Measurements from ENCODE around the gene YTHDC1. TPM values are rescaled to one million over a fixed set of nuclear protein-coding genes. Genes with fewer than 3 reads are reported as not detected.

Gene YTHDC1
- polyA plus RNA-seq, 4 donors = 123 to 189 (median 183) TPM

DNA sequence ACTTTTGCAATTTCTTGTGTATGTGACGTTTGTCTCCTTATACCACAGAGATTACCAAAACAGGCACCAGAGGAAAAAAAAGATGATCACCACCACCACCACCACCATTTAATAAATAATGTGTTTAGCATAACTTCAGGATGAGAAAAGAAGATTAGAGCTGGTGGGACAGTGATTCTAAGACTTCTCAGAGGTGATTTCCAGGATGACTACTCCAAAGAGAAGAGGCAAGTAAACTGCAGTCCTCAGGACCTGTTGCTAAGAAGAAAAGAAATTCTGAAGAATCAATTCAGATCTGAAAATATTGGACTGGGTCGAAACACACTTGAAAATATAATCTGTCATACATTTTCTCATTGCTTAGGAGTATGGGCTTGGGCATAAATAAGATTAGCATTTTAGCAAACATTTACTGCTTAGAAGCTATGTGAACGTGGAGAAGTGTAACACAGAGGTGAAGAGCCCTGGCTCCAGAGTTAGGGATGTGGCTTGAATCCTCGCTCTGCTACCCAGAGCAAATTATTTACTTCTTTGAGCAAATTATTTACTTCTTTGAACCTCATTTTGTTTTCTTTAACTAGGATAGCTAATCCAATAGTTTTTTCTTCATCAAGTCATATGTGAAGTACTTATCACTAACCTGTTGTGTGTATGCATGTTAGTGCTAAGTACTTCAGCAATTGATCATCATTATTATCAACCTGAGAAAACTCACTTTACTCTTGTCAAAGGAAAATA, 10.5 kb upstream of the YTHDC1 start:
- no peak for DNase-seq (ENCODE audit: low read depth in 4 of 4, low spot score in 3 of 4)

DNA sequence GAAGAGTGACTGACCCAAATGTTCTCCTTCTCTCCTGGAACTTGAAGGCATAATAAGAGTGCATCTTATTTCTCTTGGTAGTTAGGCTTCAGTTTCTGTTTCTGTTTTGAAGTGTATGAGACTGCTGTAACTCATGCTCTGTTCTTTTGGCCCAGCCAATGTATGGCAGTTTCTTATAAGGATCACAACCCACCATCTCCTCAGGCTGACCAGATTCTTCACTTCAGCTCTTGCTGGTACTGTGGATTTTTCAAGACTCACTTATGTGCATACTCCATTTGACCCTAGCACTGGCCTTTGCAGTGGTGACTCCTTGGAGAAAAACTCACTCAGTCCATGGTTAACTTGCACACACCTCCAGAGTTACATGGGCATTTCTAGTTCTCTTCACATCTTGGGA, 9.6 kb upstream of the YTHDC1 start:
- no peak for DNase-seq (ENCODE audit: low read depth in 4 of 4, low spot score in 3 of 4)

GRCh38 chr4:68358988-68359387, 9.1 kb upstream of the YTHDC1 start:
- no peak for DNase-seq (ENCODE audit: low read depth in 4 of 4, low spot score in 3 of 4)

GRCh38 chr4:68352791-68353190, 2.9 kb upstream of the YTHDC1 start:
- DNase-seq (ENCODE audit: low read depth in 4 of 4, low spot score in 3 of 4) = no peak

GRCh38 chr4:68349279-68349648, 626 bp downstream of the YTHDC1 start:
- no peak for DNase-seq (ENCODE audit: low read depth in 4 of 4, low spot score in 3 of 4)

DNA sequence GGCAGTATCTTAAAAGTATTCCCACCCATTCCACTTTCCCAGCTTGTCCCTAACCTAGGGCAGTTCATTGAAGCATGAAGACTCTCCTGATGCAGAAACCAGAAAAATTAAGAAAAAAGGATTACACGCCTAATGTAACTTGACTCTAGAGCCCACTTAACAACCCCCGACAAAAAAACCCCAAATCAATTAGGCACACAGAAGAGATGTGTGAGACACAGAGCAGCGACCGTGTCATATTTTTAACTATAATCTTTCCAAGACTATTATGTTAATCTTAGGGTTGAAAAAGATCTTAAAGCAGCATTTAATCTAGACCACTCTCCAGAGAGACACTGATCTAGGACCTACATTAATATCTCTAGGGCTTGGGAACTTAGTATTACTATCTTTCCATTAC, 1.3 kb downstream of the YTHDC1 start:
- no peak for DNase-seq (ENCODE audit: low read depth in 4 of 4, low spot score in 3 of 4)

GRCh38 chr4:68347845-68348244, 2.0 kb downstream of the YTHDC1 start:
- DNase-seq (ENCODE audit: low read depth in 4 of 4, low spot score in 3 of 4) = no peak

- no peak for DNase-seq (ENCODE audit: low read depth in 4 of 4, low spot score in 3 of 4)
These were observed 3.4 kb downstream of the YTHDC1 start for GRCh38 chr4:68346461-68346860.

DNA sequence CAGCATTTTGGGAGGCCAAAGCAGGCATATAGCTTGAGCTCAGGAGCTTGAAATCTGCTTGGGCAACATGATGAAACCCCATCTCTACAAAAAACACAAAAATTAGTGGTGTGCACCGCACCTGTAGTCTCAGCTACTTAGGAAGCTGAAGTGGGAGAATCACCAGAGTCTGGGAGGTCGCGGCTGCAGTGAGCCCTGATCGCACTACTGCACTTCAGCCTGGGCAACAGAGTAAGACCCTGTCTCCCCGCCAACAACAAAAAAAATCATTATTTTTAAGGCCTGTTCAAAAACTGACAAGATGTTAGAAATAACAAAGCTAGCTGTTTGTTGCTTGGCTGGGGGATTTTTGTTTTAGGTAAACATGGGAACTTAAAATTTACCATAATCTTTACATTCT, 5.1 kb downstream of the YTHDC1 start:
- no peak for DNase-seq (ENCODE audit: low read depth in 4 of 4, low spot score in 3 of 4)

DNA sequence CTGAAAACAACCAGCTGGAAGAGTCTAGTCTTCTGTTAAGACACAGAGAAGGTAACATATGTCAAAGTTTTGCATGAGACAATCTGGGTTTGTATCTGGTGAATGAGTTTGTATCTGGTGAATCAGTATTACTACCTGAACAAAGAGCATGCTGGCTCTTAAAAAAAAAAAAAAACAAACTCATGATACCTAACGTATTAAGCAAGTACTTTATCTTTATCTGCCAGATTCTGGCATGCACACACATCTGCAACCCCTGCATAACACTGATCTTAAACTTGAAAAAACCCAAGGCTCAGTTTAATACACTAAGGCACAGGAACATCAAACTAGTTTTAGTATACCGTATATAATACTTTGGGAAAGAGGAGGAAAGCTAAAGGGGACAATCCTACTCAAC, 5.8 kb downstream of the YTHDC1 start:
- DNase-seq (ENCODE audit: low read depth in 4 of 4, low spot score in 3 of 4) = no peak

- peak in 1 of 4 donors; percentile 14 for DNase-seq (ENCODE audit: low read depth in 4 of 4, low spot score in 3 of 4)
These were observed 7.8 kb downstream of the YTHDC1 start for GRCh38 chr4:68342134-68342533.

GRCh38 chr4:68338625-68339024, 11.3 kb downstream of the YTHDC1 start:
- no peak for DNase-seq (ENCODE audit: low read depth in 4 of 4, low spot score in 3 of 4)

DNA sequence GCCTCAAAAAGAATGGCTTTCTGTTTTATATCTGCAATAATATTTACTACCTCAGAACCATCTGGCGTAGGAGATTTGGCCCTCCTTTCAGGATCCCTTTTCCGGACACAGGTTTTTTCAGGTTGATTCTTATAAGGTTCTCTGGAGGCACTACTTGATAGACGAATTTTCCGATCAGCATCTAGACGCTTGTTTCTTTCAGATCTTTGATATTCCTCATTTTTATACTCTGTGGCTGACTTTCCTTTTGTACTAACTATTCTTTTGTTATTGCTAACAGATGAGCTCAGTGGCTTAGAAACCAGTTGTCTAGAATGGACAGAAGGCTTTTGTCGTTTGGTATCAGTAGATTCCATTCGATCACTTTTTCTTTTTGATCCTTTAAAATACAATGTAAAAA, 12.4 kb downstream of the YTHDC1 start:
- DNase-seq (ENCODE audit: low read depth in 4 of 4, low spot score in 3 of 4) = no peak

GRCh38 chr4:68337004-68337403, 12.9 kb downstream of the YTHDC1 start:
- DNase-seq (ENCODE audit: low read depth in 4 of 4, low spot score in 3 of 4) = no peak

DNA sequence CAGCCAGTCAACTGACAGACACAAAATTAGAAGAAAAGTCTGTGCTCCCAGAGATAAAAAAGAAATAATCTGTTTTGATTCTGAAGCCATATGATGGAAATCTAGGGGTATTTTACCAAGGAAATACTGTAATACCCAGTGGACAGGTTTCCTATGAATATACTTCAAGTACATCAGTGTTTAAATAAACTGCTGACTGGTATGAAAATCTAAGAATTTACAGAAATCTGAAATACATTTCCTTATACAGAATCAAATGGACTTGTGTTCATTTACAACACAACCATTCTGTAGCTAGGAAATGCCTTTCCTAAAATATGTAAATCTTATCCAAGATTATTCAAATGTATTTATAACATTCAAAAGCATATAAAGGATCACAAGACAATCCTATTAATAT, 13.4 kb downstream of the YTHDC1 start:
- no peak for DNase-seq (ENCODE audit: low read depth in 4 of 4, low spot score in 3 of 4)

DNA sequence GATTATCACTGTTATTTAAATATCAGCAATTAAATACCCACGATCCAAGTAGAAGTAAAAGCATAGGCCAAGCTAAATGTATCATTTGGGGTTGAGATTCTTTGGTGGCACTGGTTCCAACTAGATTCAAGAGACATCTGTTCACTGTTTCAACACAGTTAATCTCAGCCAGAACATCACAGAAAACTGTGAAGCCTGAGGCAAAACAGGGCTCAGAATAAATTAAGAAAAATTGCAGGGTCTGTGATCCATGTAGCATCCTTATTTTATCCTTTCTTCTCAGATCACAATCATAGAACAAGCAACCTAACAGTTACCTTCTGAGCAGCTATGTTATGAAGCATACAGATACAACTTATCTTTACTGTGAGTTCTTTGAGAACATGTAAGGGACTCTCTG, 23.7 kb downstream of the YTHDC1 start:
- DNase-seq (ENCODE audit: low read depth in 4 of 4, low spot score in 3 of 4) = no peak

DNA sequence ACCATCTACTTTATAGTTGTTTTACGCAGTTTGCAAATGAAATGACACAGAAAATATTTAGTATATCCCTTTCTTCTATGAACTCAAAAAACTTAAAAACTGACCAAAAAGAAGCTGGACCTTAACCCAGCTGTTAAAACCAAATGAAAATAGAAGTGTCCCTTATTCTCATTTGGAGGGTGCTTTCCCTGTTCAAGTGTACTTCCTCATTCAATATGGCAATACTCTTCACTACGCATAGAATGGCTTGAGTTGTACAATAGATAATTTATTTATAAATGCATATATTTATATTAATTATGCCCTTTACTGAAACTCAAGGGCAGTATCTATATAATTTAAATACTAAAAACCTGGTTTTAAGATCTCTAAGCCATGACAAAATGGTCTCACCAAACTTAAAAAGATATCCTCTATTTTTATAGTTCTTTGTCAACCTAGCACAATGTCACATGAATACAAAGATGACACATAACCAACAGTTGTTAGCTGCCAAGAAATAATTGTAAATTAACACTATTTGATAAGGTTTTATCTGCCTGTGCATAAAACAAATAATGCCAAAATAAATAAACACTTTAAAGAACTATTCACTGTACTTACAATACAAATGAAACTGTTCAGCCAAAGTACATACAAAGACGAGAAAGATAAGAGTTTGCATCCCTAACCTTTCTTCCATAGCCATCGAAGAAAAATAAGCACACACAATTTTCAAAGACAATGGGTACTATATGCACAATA, 25.2 kb downstream of the YTHDC1 start:
- no peak for DNase-seq (ENCODE audit: low read depth in 4 of 4, low spot score in 3 of 4)

GRCh38 chr4:68319040-68319439, 30.9 kb downstream of the YTHDC1 start:
- no peak for DNase-seq (ENCODE audit: low read depth in 4 of 4, low spot score in 3 of 4)

DNA sequence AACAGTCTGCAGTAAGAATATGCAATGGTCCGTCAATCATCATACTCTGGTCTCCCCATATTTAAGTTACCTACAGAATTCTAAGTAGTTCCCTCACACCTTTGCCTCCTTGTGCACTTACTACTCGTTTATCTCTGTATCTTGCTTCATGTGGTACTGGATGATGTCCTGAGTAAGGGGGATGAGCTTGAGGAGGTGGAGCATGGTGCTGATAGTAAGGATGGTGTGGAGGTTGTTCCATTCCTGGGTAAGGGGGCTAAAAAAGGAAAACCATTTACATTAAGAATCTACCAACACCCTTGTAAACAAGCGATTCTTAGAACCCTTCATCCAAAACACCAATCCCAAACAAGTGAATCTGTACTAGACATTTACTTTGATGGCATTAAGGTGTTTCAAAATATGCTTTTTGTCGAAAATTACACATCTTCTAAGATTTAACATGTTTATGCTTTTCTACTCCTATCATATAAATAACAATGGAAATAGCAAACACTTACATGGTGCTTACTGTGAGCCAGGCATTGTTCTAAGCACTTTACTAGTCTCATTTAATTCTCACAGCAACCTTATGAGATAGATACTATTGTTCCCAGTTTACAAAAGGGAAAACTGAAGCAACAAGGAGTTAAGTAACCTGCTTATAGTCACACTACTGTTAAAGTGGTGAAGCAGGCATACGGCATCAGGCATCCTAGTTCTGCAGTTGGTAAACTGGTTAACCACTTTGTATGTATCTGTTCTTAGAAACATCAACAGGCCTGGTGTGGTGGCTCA, 33.5 kb downstream of the YTHDC1 start:
- no peak for DNase-seq (ENCODE audit: low read depth in 4 of 4, low spot score in 3 of 4)

DNA sequence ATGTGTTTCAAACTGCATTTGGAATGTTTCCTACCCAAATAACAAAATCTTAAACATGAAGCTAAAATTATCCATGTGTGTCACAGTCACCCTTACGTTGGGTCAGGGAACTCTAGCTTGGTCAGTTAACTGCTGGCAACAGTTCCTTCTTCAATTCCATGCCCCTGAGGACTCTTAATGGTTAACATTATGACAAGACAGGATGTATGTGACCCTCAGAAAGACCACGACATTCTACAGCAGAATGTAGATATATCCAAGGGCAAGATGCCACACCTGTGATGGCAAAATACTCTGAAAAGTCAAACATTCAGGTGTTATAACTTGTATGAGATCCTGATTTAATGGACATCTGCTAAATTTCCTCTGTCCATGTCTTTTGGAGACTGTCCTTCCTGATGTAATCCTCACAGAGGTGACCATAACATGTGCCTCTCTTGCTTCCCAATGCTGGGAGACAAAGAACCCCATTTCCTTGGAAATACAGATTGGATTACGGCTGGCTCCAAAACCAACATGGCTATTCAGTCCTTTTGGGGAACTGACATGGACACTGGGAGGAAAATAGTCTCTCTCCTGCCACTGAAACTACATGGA, 39.1 kb downstream of the YTHDC1 start:
- no peak for DNase-seq (ENCODE audit: low read depth in 4 of 4, low spot score in 3 of 4)

DNA sequence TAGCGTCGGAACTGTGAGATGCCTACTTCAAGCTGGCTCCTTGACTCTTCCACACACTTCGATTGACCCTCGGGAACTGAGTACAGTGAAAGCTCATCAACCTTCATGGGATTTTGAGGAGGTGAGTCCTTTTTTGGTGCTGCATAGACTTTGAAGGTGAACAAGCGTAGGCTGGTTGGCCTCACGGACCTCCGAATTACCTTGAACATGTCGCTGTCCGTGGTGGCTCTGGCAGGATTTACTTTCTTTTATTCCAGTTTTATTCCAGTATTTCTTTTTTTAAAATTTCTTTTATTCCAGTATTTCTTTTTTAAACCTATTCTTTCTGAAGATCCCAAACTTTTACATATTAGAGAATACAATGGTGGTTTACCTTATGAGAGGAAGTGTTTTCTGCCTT, 45.2 kb downstream of the YTHDC1 start:
- DNase-seq (ENCODE audit: low read depth in 4 of 4, low spot score in 3 of 4) = no peak

All from left renal pelvis (tissue), 4 donors.